OCI-LY7 (cell line): ENCODE measurements around the gene TIPIN. TPM values are rescaled to one million over a fixed set of nuclear protein-coding genes. Genes with fewer than 3 reads are reported as not detected.

Experiments used
- BruUV-seq: library from RNA; stranded (reverse); fragments of 400-500 nt; replicated peaks from 2 replicates; lab custom pipeline; 2021; lab: Mats Ljungman, UMichigan
- CTCF ChIA-PET: fragments of 300-600 bp; sonication (Branson Sonifier 250); formaldehyde crosslinking; loops from one replicate; lab custom pipeline; 2022; ENCODE audit warnings: antibody characterized with exemption; ENCODE audit not compliant: unreplicated experiment; lab: Charles Lee
- POLR2A ChIA-PET: fragments of 300-600 bp; sonication (Branson Sonifier 250); formaldehyde crosslinking; loops from one replicate; lab custom pipeline; 2022; ENCODE audit warnings: antibody characterized with exemption; lab: Charles Lee
- DNase-seq: peaks from one replicate; pipeline ENCODE4 v3.0.0-alpha.2; 2015; ENCODE audit warnings: low spot score
- H2AFZ ChIP-seq: fragments of 200-600 bp; sonication (generic), shearing (Covaris generic); 2 replicates; pipeline ENCODE4 v1.6.1; 2014; ENCODE audit warnings: mild to moderate bottlenecking, antibody characterized with exemption, low read length, moderate library complexity
- H3K27ac ChIP-seq: fragments of 200-600 bp; sonication (generic); 2 replicates; pipeline ENCODE4 v1.5.1; 2014; ENCODE audit warnings: mixed run types, low read depth, mild to moderate bottlenecking, moderate library complexity, low read length, inconsistent platforms; ENCODE audit not compliant: poor library complexity, severe bottlenecking
- H3K36me3 ChIP-seq: fragments of 200-600 bp; sonication (generic); 2 replicates; pipeline ENCODE4 v1.6.1; 2014; ENCODE audit warnings: mild to moderate bottlenecking, antibody characterized with exemption, low read length, moderate library complexity, mixed read lengths; ENCODE audit not compliant: insufficient read depth
- H3K4me1 ChIP-seq: fragments of 200-600 bp; sonication (generic); 2 replicates; pipeline ENCODE4 v1.5.1; 2014; ENCODE audit warnings: mild to moderate bottlenecking, low read length; ENCODE audit not compliant: insufficient read depth, poor library complexity, severe bottlenecking
- H3K4me2 ChIP-seq: fragments of 200-600 bp; sonication (generic); 2 replicates; pipeline ENCODE4 v1.6.1; 2014; ENCODE audit warnings: mild to moderate bottlenecking, low read length
- H3K4me3 ChIP-seq: fragments of 200-600 bp; sonication (generic); 2 replicates; pipeline ENCODE4 v1.5.1; 2014; ENCODE audit warnings: mild to moderate bottlenecking, low read depth, low read length; ENCODE audit not compliant: poor library complexity, severe bottlenecking
- H3K79me2 ChIP-seq: fragments of 200-600 bp; sonication (generic); 2 replicates; pipeline ENCODE4 v1.6.1; 2016; ENCODE audit warnings: low read depth, mild to moderate bottlenecking, low read length, moderate library complexity, mixed read lengths; ENCODE audit not compliant: insufficient read depth
- H3K9me2 ChIP-seq: fragments of 200-600 bp; sonication (generic); 2 replicates; pipeline ENCODE4 v1.6.1; 2016; ENCODE audit warnings: mild to moderate bottlenecking, low read length, mixed read lengths; ENCODE audit not compliant: insufficient read depth
- H3K9me3 ChIP-seq: fragments of 200-600 bp; sonication (generic); 2 replicates; pipeline ENCODE4 v1.6.1; 2014; ENCODE audit warnings: mild to moderate bottlenecking, mixed run types, low read length, mixed read lengths
- H4K20me1 ChIP-seq: fragments of 200-600 bp; sonication (generic); 2 replicates; pipeline ENCODE4 v1.6.1; 2014; ENCODE audit warnings: mild to moderate bottlenecking, antibody characterized with exemption, low read length, moderate library complexity, mixed read lengths; ENCODE audit not compliant: insufficient read depth
- EZH2phosphoT487 ChIP-seq: fragments of 200-600 bp; sonication (generic); IDR thresholded peaks from 2 replicates; pipeline ENCODE4 v1.6.1; 2018; ENCODE audit warnings: low read depth, borderline replicate concordance, mild to moderate bottlenecking, mixed run types, antibody characterized with exemption, low read length, moderate library complexity, mixed read lengths
- intact Hi-C: fragments of 100-400 bp; cut with micrococcal nuclease; formaldehyde crosslinking; loops from one replicate; pipeline ENCODE4 v1.10.0; 2022; ENCODE audit not compliant: unreplicated experiment
- total RNA-seq, 2 experiments: library from RNA; depleted of rRNA in 1 of 2; stranded (reverse); fragments of >200 nt in 1 of 2; shearing (Covaris generic) in 1 of 2; gene quantifications; 2 replicates each; pipeline ENCODE4 v1.2.3, GENCODE V29; 2014 to 2022
- TF ChIP-seq, protein P1 (sequence below): fragments of 200-600 bp; sonication (generic); conservative IDR thresholded peaks from 2 replicates; pipeline ENCODE4 v1.5.1; 2014; ENCODE audit warnings: mild to moderate bottlenecking, antibody characterized with exemption, low read length, moderate library complexity, mixed read lengths

Gene TIPIN
- total RNA-seq, 2 experiments from 2014 or later, result 26.0 to 38.1 TPM

DNA sequence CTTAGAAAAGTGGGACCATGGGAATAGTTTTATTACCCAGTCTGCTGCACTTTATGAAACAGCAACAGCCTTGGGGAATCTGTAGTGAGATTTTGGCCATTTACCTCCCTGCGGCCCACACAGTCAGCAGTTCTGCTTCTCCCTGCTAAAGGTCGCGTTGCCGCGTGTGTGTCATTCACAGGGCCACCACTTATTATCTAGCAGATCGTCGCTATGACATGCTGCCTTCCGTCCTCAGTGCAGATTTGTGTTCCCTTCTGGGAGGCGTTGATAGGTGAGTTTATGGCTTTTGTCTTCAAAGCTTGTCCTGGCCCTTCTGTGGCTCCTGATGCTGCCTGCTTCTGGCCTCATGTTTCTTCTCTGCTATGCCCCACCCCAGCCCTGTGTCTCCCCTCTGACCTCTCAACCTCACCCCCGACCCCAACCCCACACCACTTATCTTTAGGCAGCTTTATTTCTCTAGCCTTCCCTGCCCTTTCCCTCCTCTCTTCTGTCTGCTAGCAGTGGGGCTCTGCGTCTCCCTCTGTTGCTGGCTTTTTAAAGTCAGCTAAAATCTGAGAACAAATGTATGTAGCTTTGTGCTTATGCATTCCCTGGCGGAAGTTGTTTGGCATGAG is 33.1 kb downstream of the TIPIN start:
- Histone ChIP-seq H3K9me2 (no peaks in the 10 kb centered on the region), H4K20me1 (no peaks in the 10 kb centered on the region), H2AFZ (no peak overlapping the region), H3K4me3 (no peak overlapping the region), H3K79me2 (no peaks in the 10 kb centered on the region), H3K27ac (no peak overlapping the region), H3K36me3 (peaks cover 95% of the 10 kb centered on the region), H3K4me1 (no peaks in the 10 kb centered on the region), H3K4me2 (no peak overlapping the region), H3K9me3 (no peaks in the 10 kb centered on the region)
- intact Hi-C loops, result no loop called here
- no TSS peak for BruUV-seq
- CTCF ChIA-PET, result interaction anchor here (1.0 kb wide), 1 partner anchor 243 kb away, joined by 3 read pairs; no protein-coding TSS in a partner anchor
- no peak for TF ChIP-seq EZH2phosphoT487
- TF ChIP-seq, protein P1, sequence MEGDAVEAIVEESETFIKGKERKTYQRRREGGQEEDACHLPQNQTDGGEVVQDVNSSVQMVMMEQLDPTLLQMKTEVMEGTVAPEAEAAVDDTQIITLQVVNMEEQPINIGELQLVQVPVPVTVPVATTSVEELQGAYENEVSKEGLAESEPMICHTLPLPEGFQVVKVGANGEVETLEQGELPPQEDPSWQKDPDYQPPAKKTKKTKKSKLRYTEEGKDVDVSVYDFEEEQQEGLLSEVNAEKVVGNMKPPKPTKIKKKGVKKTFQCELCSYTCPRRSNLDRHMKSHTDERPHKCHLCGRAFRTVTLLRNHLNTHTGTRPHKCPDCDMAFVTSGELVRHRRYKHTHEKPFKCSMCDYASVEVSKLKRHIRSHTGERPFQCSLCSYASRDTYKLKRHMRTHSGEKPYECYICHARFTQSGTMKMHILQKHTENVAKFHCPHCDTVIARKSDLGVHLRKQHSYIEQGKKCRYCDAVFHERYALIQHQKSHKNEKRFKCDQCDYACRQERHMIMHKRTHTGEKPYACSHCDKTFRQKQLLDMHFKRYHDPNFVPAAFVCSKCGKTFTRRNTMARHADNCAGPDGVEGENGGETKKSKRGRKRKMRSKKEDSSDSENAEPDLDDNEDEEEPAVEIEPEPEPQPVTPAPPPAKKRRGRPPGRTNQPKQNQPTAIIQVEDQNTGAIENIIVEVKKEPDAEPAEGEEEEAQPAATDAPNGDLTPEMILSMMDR, result no peak
- POLR2A ChIA-PET, result interaction anchor here (0.6 to 1.0 kb wide), 2 partner anchors 19 to 363 kb away, joined by 3 to 4 read pairs; no protein-coding TSS in a partner anchor
- no peak for DNase-seq

DNA sequence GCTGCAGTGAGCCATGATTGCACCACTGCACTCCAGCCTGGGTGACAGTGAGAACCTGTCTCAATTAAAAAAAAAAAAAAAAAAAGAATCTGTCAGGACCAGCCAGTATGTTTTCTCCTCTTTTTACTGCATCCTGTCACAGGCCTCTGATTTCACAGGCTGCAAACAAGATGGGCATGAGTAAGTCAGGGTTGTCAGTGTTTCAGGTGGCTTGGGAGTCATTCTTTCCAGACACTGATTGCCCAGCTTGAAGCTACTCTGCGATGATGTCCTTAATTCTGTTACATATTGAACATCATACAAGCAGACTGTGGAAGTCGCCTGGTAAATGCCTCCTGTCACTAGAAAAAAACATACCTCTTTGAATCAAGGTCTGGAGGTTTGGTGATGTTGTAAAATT is 44.3 kb downstream of the TIPIN start:
- Histone ChIP-seq H3K9me3 (no peaks in the 10 kb centered on the region), H3K36me3 (peaks cover 94% of the 10 kb centered on the region), H3K4me1 (no peaks in the 10 kb centered on the region), H4K20me1 (no peaks in the 10 kb centered on the region), H2AFZ (no peak overlapping the region), H3K4me2 (no peak overlapping the region), H3K4me3 (no peak overlapping the region), H3K27ac (no peak overlapping the region), H3K79me2 (no peaks in the 10 kb centered on the region), H3K9me2 (no peaks in the 10 kb centered on the region)
- BruUV-seq, result no TSS peak
- no peak for DNase-seq
- CTCF ChIA-PET, result no interaction called here
- POLR2A ChIA-PET, result no interaction called here
- intact Hi-C loops, result no loop called here
- TF ChIP-seq, protein P1, result no peak
- no peak for TF ChIP-seq EZH2phosphoT487

DNA sequence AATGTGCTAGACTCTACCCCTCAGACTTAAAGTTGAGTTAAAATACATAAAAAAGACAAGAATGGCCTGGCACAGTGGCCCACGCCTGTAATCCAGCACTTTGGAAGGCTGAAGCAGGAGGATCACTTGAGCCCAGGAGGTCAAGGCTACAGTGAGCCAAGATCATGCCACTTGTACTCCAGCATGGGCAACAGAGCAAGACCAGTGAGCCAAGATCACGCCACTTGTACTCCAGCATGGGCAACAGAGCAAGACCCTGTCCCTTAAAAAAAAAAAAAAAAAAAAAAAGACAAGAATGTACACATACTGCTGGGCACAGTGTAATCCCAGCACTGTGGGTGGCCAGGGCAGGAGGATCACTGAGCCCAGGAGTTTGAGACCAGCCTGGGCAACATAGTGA is 45.7 kb downstream of the TIPIN start:
- H4K20me1 ChIP-seq, result no peaks in the 10 kb centered on the region
- CTCF ChIA-PET, result no interaction called here
- no TSS peak for BruUV-seq
- H3K4me1 ChIP-seq, result no peaks in the 10 kb centered on the region
- TF ChIP-seq EZH2phosphoT487, result no peak
- TF ChIP-seq, protein P1, result no peak
- no peaks in the 10 kb centered on the region for H3K9me3 ChIP-seq
- H3K27ac ChIP-seq, result no peak overlapping the region
- peaks cover 94% of the 10 kb centered on the region for H3K36me3 ChIP-seq
- intact Hi-C loops, result no loop called here
- DNase-seq, result no peak
- H2AFZ ChIP-seq, result no peak overlapping the region
- POLR2A ChIA-PET, result no interaction called here
- no peaks in the 10 kb centered on the region for H3K9me2 ChIP-seq
- no peaks in the 10 kb centered on the region for H3K79me2 ChIP-seq
- no peak overlapping the region for H3K4me3 ChIP-seq
- H3K4me2 ChIP-seq, result no peak overlapping the region
